ENCODE results near the gene NCKAP1.

DNA sequence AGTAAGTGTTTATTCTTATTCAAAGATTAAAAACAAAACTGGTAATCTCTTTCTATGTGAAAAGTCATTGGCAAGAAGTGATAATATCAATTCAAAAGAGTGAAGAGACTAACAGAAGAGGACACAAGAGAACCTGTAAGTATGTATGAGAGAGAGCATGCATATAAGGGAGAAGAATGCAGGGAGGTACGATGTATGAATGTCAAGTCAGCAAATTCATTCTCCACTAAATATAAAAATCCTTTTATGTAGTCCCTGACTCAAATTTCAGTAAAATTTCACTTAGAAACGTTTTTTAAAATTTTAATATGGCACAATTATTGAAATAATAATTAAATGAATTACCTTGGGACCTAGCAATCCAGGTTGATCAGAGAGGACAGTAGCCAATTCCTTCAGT lies 55.3 kb downstream of the NCKAP1 start:
- TF ChIP-seq POLR2A (IDR thresholded peaks at IDR 0.05), result no peak
- TF ChIP-seq, protein P1, sequence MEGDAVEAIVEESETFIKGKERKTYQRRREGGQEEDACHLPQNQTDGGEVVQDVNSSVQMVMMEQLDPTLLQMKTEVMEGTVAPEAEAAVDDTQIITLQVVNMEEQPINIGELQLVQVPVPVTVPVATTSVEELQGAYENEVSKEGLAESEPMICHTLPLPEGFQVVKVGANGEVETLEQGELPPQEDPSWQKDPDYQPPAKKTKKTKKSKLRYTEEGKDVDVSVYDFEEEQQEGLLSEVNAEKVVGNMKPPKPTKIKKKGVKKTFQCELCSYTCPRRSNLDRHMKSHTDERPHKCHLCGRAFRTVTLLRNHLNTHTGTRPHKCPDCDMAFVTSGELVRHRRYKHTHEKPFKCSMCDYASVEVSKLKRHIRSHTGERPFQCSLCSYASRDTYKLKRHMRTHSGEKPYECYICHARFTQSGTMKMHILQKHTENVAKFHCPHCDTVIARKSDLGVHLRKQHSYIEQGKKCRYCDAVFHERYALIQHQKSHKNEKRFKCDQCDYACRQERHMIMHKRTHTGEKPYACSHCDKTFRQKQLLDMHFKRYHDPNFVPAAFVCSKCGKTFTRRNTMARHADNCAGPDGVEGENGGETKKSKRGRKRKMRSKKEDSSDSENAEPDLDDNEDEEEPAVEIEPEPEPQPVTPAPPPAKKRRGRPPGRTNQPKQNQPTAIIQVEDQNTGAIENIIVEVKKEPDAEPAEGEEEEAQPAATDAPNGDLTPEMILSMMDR (IDR thresholded peaks at IDR 0.05), result no peak

All from suprapubic skin (tissue), 3 donors.